GM21723 (cell line): ENCODE data around the gene LAMB1.
A peak's percentile ranks its signal among the peaks of the same experiment; 100 is the strongest.

Experiments
- ATAC-seq: cut with Tn5 transposase; IDR thresholded peaks from one replicate; pipeline ENCODE4 v1.9.1; 2021; ENCODE audit warnings: mild to moderate bottlenecking, moderate library complexity; ENCODE audit not compliant: unreplicated experiment

The LAMB1 gene

DNA sequence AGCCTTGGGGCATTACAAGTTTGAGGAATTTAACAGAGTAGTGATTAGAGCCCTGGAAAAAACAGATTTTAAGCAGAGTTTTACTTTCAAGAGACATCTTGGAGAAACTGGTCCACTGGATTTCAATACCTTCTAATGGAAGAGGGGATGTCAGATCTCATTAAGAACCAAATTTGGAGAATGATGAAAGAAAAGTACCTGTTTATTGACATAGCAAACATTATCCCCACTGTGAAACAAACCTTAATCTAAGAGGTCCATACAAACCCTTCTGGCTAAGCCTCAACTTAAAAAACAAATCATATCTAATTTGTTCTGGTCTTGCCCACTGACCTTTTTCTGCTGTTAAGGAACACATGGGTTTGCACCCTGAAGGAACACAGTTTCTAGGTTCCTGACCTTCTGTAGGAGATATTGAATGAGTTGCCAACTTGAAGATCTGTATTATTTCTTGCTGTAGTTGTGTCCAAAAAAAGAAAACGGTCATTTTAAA is 53.5 kb downstream of the LAMB1 start:
- no peak for ATAC-seq

DNA sequence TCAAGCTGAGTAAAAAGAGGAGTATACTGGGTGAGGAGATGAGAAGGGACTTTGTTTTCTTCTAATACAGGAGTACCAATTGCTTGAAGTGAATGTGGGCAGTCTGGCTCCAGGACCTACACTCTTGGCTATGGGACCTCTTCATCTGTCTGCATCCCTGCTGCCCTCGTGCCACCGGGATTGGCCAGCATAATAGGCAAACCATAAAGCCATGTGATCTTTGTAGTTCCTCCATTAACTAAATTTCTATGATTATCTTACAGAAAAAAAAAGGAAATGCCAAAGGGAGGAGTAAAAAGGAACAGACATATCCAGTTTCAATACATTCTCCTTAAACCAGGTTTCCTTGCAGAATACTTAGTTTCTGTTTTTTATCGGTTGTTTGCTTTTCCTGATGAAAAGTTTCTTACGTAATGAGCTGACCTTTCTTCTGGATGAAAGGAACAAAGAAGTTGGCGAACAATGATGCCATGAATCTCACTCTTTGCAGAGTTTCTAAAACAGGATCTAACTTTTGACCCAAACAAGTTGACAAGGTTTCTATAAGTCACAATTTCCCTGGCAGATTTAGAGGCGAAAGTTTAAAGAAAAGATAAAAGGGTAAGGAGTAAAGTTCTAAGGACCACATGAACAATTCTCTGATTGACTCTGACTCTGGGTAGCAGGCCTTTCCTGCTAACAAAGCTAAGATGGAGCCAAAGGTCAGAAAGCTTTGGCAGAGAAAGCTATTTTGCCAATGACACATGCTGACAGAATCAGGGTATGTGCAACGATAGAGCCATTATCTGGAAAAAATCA is 54.1 kb downstream of the LAMB1 start:
- ATAC-seq: no peak

DNA sequence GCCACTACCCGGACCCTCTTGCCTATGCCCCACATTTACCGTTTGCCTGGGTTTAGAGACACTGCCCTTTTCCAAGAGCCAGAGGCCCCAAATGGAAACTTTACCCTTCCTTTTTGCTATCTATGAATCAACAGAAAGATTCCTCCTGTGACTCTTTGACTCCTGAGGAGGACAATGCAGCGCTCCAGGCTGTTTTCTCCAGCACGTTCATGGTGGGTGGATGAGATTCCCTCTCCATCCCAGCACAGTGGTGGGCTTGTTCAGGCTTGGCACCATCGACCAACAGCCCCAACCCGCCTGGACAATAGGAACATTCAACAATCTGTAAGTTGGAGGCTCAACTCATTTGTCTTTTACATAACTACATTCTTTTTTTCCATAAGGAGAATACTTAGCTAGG is 56.1 kb downstream of the LAMB1 start:
- ATAC-seq: no peak

DNA sequence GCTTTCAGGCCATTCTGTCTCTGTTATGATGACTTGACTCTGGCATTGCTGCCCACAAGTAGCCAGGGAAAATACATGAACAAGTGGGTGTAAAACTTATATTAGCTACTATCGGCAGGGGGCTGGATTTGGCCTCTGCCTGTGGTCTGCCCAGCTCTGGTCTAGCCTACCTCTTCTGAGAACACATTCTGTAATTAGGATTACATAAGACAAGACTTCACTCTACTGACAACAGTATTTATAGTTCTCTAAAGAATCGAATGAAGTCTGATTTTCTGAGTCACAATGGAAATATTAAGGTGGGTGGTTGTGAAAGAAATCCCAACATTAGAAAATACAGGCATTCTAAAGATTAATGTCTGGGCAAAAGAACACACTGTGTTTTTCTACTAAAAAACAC is 56.5 kb downstream of the LAMB1 start:
- ATAC-seq: no peak

DNA sequence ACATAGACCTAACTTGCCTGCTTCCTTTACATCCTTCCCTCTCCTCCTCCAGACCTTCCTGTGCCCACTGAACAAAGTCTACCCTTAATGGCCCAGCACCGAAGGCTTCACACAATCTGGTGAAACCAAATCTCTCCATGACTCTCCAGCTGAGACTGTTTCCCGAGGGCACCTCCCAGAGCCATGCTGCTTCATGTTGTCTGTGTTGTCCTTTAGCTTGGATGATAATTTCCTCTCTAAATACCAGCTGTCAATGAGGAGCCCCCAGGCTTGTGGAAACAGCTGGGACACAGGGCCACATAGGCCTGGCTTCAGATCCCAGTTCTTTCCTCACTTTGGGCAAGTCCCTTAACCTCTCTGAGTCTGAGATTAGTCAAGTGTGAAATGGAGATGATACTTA is 57.6 kb downstream of the LAMB1 start:
- ATAC-seq: no peak

DNA sequence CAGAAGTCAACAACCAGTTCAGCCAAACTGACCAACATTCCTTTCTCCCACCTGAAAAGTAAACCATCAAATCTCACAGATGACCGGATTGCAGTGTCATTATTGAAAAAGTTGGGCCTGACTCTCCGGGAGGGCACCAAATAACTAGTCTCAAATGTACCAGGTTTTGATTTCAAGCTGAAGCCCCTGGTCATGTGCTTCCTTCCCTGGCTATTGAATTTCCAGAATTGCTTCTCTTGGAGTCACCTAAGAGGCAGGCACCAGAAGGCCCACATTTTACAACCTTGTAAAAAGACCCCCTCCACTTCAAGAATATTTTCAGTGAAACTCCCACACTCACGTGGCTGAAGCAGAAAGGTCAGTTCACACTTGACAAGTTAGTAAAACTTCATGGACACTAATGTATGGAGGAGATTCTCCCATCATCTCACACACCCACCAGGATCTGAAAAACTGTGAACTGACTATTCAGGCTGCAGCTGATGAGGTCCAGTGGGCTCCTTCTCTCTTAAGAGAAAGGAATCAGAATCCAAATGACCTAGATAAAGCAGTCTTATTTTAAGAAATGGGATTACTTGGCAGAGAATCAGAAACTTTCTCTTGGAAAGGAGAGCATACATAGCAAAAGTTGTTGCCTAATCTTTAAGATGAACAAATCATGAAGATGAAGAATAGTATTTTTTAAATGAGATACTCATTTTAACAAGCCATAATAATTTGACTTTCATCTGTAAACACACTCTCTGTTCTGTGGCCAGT is 58.4 kb downstream of the LAMB1 start:
- ATAC-seq: no peak

DNA sequence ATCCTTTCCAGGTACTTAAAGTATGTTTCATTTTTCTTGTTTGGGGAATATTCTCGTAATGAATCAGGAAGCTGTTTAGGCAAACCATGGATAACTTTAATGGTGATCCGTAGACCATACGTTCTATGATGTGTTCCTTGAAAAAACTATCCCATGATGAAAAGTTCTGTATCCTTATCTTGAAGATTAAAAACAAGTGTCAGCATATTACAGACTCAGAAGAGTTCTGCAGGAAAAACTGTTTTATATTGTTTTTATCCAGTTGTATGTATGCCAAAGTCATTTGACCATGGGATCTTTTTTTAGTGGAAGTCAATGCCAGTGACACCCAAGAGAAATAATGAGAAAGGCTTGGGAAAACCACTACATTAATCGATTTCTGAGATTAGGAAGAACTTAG is 59.9 kb downstream of the LAMB1 start:
- ATAC-seq: no peak

DNA sequence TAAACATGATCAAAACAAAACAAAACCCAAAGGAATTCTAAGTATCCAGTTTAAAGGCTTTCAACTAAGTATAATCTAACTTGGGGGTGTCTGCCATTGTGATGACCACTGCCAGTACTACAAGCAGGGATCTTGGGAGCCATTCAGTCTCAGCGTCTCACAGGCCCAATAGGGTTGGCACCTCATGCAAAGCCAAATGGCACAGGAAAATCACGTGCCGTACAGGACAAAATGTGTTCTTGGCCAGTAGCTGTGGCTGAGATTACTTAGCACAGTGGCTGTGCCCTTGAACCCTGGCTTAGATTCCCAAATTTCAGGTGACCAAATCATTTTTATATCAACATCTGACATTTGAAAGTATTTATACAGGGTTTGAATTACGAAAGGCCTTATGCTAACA is 62.0 kb downstream of the LAMB1 start:
- no peak for ATAC-seq

DNA sequence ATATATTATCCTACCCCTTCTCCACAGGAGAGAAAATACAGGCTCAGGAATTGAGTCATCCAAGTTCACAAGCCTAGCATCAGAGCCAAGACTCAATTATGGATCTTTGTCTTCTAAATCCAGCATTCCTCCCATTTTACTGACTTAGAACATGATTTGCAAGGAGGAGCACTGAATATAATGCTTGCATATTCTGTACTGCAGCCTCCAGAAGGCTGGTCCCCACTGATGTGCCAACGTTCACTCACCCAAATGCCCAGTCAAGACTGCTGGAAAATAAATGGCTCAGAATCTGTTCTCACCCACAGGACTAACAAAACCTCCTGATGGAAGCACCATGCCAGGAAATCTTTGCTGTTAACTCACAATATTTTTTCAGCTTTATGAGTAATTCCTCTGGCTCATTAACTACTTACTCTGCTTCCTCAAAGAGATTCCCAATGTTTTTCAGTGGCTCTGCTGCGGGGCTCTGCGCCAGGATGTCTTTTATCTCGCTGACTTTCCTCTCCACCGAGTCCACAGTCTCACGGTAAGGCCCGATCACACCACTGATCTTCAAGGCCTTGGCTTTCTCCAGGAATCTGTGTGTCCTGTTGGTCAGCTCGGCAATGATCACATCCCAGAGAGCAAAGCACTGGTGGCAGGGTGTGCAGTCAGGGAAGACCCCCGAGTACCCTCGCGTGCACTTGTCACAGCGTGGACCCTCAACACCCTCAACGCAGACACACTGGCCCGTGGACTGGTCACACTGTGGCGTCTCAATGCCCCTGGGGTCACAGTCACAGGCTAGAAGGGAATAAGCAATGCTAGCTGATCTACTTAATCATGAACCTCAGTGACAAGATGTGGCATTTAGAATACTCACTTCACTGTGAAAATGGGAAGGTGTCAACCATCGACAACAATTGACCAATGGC is 63.1 kb downstream of the LAMB1 start:
- ATAC-seq: no peak

DNA sequence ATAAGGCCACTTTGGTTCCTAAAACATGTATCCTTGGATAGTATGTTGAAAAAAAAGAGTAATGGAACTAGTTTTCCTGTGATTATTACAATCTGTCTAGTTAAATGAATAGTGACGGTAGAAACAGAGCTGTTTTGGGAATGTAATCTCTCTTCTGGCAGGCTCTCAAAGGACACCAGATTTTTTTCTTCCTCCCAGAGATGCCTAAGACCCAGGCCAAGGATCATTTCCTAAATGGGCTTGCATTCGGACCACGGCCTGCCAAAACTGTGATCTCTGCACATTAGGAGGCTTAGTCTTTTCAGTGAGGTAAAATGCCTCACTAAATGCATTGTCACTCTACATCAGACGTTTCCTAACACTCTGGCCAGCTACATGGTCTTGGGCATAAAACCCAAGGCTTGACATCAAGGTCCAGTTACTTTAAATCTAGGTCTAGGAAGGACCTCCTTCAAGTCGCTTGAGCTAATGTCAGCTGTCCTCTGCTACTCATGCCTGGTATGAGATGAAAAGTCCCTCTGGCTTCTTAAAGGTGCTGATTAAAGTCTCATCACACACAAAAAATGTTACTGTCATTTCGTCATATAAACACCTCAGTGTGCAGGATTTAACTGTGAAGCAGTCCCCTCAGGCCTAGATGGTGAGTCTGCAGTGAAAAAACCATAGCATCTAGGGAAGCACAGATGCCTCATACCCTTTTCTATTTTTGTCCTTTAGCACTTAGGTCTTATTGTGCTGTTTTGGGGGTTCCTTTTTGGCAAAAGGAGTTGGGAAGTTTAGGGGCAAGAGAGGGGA is 64.3 kb downstream of the LAMB1 start:
- ATAC-seq: no peak

DNA sequence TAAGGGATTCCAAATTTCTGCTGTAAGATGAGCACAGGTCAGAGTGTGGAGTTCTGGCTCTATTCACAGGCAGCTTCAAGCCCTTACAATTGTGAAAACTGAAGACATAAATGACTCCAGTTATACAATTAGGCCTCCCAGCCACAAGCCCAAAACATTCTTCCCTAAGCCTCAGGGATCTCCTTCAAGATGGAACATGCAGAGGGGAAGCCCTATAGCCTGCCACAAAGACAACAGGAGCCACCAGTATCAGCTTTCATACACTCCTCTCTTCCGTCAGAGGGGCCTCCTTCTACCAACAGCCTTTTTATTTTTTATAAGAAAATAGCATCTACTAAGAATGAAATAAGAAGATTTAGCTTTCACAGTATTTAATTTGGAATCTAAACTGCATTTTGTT is 65.4 kb downstream of the LAMB1 start:
- no peak for ATAC-seq

DNA sequence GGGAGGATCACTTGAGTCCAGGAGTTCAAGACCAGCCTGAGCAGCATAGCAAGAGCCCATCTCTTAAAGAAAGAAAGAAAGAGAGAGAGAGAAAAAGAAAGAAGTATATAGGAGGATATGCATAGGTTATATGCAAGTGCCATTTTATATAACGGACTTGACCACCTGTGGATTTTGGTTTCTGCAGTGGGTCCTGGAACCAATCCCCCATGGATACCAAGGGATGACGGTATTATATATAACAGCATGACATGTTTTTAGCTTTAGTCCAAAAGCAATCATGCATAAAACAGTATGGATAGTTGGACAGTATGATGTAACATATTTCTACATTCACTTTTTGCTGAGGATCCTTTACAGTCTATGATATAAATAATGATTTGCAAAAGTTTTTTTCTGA is 66.6 kb downstream of the LAMB1 start:
- no peak for ATAC-seq

DNA sequence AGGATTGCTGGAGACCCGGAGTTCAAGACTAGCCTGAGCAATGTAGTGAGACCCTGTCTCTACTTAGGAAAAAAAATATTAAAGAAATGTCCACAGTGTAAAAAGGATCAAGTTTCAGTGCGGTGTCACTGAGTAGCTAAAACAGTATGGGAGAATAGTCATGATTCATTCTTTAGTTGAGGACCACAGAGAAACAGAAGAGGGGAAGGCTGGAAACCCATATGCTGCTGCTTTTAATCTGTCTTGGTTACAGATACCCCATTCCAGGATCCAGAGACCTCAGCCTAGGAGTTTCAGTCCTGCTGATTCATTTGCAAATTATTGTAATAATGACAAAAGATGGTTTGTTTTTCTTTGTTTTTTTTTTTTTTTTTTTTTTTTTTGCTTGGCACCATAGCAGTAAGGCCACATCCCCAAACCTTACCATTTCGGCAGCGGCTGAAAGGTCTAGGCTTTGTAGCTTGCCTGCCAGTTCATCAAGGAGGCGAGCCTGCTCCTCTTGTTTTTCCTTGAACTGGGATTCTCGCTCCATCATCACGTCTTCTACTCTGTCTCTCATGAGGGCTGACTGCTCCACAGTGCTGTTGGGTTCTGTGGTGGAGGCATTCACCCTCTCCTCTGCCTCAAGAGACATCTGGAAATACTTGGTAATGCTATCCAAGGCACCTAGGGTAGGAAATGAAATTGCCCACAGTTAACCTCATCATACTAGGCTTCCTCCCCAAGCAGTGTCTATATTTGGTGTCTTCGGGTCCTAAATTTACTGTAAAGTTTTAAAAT is 67.8 kb downstream of the LAMB1 start:
- ATAC-seq: no peak

DNA sequence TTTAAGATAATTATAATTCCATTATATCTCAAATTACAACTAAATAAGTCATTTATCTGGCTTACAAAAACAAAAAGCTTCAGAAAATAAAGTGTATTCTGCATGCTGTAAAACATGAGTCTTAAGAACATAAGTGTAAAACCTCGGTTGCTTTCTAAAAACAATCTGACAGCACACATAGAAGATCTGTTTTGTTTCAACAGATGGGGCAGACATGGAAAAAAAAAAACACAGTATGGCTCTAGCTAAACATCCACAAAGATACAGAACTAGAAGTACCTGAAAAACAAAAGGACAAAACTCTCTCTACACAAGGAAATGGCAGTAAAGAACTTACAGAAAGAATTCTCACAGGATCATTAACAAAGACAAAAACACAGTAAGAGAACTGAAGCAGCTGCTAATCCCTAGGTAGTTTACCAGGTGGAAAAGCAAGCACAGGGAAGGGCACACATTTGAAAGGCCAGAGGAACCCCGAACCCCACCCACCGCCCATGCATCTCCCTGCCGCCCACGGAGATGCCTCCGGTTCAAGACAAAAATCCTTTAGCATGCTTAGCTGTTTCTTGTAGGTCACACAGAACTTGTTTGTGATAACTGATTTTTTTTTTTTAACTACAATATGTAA is 69.5 kb downstream of the LAMB1 start:
- no peak for ATAC-seq

DNA sequence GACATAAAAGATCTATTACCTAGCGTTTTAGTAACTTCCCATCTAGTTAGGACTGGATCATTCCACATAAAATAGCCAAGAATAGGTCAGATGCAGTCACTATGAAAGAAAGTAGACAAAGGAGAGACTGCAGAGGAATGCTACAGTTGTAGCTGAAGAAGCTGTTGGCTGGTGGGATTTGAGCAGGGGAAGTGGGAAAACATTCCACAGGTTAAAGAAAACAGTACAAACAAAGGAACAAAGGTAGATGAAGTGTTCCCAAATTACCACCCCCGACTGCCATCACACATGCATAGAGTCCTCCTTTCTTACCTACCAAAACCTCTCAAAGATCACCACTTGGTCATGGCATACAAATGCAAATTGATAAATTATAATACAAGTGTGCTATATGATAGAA is 70.2 kb downstream of the LAMB1 start:
- ATAC-seq: no peak

DNA sequence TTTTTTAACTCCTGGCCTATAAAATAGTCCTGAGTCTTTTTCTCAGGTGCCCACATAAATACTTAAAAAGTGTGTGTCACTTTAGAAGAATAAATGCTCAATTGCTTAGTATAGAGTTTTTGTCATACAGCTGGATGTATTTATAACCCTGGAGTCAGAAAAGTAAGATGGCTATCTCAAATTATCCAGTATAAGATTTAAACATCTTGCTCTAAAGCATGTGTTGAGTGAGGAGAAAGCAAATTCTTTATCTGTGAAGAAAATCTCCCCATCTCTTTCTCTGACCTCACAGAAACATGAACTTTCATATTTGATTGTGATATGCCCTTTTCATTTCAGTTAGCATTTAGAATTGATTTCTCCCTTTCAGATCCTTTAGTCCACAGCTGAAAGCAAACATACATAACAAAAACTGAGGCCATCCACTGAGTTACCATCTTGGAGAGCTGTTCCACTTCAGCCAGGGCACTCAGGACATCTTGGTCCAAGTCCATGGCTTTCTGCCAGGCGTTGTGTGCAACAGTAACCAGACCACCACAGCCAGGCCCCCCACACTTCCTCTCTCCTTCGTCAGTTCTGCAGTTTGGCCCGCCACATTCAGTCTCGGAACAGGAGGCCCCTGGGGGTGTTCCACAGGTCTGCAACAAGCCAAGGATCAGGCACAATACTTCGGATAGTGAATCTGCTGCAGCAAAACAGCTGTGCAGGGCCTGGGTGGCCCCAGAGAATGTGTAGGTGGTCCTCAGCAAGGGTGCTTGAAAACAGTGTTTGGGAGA is 71.0 kb downstream of the LAMB1 start:
- no peak for ATAC-seq

DNA sequence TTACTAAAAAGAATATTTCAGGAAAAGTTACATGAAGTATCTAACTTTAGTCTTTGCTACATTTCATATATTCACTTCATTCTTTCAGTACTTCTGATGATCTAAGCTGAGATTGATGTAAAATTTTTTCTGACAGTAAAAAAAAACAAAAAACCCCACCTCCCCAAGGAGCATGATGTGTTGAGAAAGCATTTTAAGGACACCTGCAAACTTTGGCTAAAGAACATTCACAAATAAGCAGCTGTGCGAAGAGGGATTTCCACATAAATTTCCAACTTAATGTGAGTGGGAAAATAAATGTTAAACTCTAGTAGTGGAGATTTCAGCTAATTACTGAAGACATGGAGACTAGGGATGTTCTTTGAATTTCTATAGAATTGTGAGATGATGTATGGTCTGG is 76.5 kb downstream of the LAMB1 start:
- ATAC-seq: no peak

DNA sequence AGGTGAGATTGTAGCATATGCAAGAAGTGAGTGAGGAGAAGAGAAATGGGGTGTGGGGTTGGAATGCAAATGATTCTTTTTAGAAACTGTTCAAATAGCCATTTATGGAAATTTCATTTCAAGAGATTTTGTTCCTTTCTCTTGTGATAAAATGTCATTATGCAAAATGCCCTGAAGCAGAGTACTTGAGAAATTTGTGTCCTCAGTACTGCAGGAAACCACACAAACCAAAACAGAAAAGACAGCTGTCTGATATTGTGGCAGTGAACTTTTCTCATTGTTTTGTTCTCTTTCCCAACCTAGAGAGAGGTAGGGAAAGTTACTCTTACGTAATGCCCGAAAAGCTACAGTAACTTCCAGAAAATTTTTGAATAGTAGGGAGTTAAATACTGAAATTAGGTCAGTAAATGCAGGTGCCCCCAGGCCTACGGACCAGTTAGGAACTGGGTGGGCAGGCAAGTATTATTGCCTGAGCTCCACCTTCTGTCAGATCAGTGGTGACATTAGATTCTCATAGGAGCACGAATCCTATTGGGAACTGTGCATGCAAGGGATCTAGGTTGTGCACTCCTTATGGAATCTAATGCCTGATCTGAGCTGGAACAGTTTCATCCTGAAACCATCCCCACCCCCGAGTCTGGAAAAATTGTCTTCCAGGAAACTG is 78.0 kb downstream of the LAMB1 start:
- ATAC-seq: peak; percentile 97
